ENCODE measurements around the gene SCRG1. TPM values are rescaled to one million over a fixed set of nuclear protein-coding genes. Genes with fewer than 3 reads are reported as not detected.

The SCRG1 gene
- total and polyA plus RNA-seq, 2 donors (not counting 3 experiments of a cell fraction or from before 2014, with no cell fraction given), result not detected

DNA sequence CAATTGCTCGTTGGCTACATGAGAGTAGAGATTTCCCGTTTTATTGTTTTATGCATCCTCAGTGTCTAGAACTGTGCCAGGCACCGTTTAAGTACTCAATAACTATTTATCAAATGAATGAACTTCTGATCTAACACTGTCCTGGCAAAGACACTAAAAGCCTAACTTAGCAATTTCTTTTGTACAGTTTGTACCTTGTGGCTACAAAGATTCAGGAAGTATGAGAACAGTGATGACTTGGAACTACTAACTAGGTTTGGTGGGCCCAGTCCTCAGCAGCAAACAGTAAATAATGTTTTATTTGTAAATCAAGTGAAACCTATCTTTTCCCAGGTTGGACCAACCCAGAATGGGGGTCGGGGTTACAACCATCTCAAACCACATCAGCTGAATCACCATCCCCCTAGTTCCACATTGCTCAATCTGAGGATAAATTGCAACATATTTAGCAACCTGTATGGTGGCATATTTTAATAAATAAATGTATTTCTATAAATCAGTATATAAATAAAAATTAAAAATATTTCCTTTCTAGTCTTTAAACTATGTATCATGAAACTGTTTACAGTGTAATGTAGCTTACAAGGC lies 12.3 kb upstream of the SCRG1 start:
- ChIA-PET CTCF (interaction anchor here (1.0 to 4.6 kb wide), 3 partner anchors 9 to 93 kb away, joined by 3 to 58 read pairs (median 5); no protein-coding TSS in a partner anchor), POLR2A (no interaction called here)
- Histone ChIP-seq H3K9me1 (replicated peaks; ENCODE audit: control insufficient read depth, extremely low read depth, insufficient read depth, low read length) (no peaks in the 10 kb centered on the region), H3K4me1 (ENCODE audit: control insufficient read depth, extremely low read depth, insufficient read depth, low read length) (peaks cover 13% of the 10 kb centered on the region), H3K27ac (ENCODE audit: insufficient read depth, low read depth, low read length) (no peak overlapping the region), H4K20me1 (replicated peaks; ENCODE audit: control insufficient read depth, extremely low read depth, insufficient read depth, low read length) (no peaks in the 10 kb centered on the region), H2AFZ (ENCODE audit: low read depth, low read length) (no peak overlapping the region), H3K4me3 (replicated peaks in 1 of 3; ENCODE audit: insufficient read depth in 1 of 3, low read depth in 1 of 3, low read length in 3 of 3) (no peak overlapping the region), H3K9me3 (replicated peaks; ENCODE audit: control insufficient read depth, insufficient read depth, low read length) (no peaks in the 10 kb centered on the region), H3K79me2 (ENCODE audit: control insufficient read depth, insufficient read depth, low read length) (no peaks in the 10 kb centered on the region), H3K9ac (replicated peaks; ENCODE audit: extremely low read depth, insufficient read depth, low read length) (no peak overlapping the region), H3K27me3 (ENCODE audit: control insufficient read depth in 2 of 2, insufficient read depth in 2 of 2, low read length in 2 of 2) (no peaks in the 10 kb centered on the region), H3K4me2 (ENCODE audit: insufficient read depth, low read length) (no peak overlapping the region), H3K36me3 (ENCODE audit: control insufficient read depth in 2 of 2, extremely low read depth in 1 of 2, insufficient read depth in 2 of 2, low read length in 2 of 2) (no peaks in the 10 kb centered on the region)
- intact Hi-C loops (cut with micrococcal nuclease) (loop anchor here (10.0 kb wide), 1 partner anchor 344 kb away; no protein-coding TSS in a partner anchor), dilution Hi-C loops (cut with MboI; ENCODE audit: extremely low pct_ligation_motif_present, low sequenced_read_pairs) (no loop called here)
- TF ChIP-seq JUN (IDR thresholded peaks at IDR 0.05; ENCODE audit: borderline replicate concordance, insufficient read depth, insufficient read length, low read depth) (no peak), FOS (IDR thresholded peaks at IDR 0.05; ENCODE audit: borderline replicate concordance, insufficient read depth, low read length) (no peak), EZH2 (IDR thresholded peaks at IDR 0.05; ENCODE audit: borderline replicate concordance, low read depth, low read length, severe bottlenecking) (no peak), POLR2A (IDR thresholded peaks at IDR 0.05; ENCODE audit: low read depth, low read length) (no peak), POLR2AphosphoS5 (IDR thresholded peaks at IDR 0.05; ENCODE audit: insufficient read depth, low read depth, low read length) (no peak)
- TF ChIP-seq, protein P1, sequence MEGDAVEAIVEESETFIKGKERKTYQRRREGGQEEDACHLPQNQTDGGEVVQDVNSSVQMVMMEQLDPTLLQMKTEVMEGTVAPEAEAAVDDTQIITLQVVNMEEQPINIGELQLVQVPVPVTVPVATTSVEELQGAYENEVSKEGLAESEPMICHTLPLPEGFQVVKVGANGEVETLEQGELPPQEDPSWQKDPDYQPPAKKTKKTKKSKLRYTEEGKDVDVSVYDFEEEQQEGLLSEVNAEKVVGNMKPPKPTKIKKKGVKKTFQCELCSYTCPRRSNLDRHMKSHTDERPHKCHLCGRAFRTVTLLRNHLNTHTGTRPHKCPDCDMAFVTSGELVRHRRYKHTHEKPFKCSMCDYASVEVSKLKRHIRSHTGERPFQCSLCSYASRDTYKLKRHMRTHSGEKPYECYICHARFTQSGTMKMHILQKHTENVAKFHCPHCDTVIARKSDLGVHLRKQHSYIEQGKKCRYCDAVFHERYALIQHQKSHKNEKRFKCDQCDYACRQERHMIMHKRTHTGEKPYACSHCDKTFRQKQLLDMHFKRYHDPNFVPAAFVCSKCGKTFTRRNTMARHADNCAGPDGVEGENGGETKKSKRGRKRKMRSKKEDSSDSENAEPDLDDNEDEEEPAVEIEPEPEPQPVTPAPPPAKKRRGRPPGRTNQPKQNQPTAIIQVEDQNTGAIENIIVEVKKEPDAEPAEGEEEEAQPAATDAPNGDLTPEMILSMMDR (IDR thresholded peaks at IDR 0.05; ENCODE audit: extremely low read depth in 1 of 2, insufficient read depth in 1 of 2, low read depth in 1 of 2, low read length in 2 of 2), result no peak
- no TSS peak for BruUV-seq (replicated peaks)
- FAIRE-seq, result no peak
- DNase-seq (ENCODE audit: low read depth, low spot score), result no peak

All from endothelial cell of umbilical vein (primary cell).